IMR-90 (cell line): ENCODE results near the gene IL16.
A peak's percentile ranks its signal among the peaks of the same experiment; 100 is the strongest.

ENCODE experiments used
- BHLHE40 ChIP-seq: fragments of 150-350 bp; IDR thresholded peaks from 2 replicates; pipeline ENCODE4 v1.6.1; 2016; ENCODE audit warnings: mild to moderate bottlenecking, low read depth, low read length
- CHD1 ChIP-seq: IDR thresholded peaks from 2 replicates; pipeline ENCODE4 v1.6.1; 2012; ENCODE audit warnings: low read depth, low read length, improper control_type of control experiment
- CTCF ChIP-seq: conservative IDR thresholded peaks from 2 replicates; pipeline ENCODE4 v1.5.1; 2012; ENCODE audit warnings: mild to moderate bottlenecking, low read depth, low read length, improper control_type of control experiment
- MAFK ChIP-seq: IDR thresholded peaks from 2 replicates; pipeline ENCODE4 v1.6.1; 2012; ENCODE audit warnings: low read depth, low read length, improper control_type of control experiment
- MAZ ChIP-seq: IDR thresholded peaks from 2 replicates; pipeline ENCODE4 v1.6.1; 2012; ENCODE audit warnings: low read depth, mild to moderate bottlenecking, low read length, improper control_type of control experiment, moderate library complexity, borderline replicate concordance
- MXI1 ChIP-seq: IDR thresholded peaks from 2 replicates; pipeline ENCODE4 v1.6.1; 2012; ENCODE audit warnings: low read depth, mild to moderate bottlenecking, low read length, moderate library complexity, borderline replicate concordance
- POLR2A ChIP-seq: IDR thresholded peaks from 2 replicates; pipeline ENCODE4 v1.6.1; 2012; ENCODE audit warnings: mild to moderate bottlenecking, low read depth, low read length
- RAD21 ChIP-seq: IDR thresholded peaks from 2 replicates; pipeline ENCODE4 v1.6.1; 2012; ENCODE audit warnings: low read length, improper control_type of control experiment
- RCOR1 ChIP-seq: IDR thresholded peaks from 2 replicates; pipeline ENCODE4 v1.6.1; 2012; ENCODE audit warnings: mild to moderate bottlenecking, low read length, improper control_type of control experiment; ENCODE audit not compliant: insufficient replicate concordance
- RFX5 ChIP-seq: IDR thresholded peaks from 2 replicates; pipeline ENCODE4 v1.8.0; 2012; ENCODE audit warnings: low read depth, mild to moderate bottlenecking, low read length, moderate library complexity
- SMC3 ChIP-seq: fragments of 150-350 bp; IDR thresholded peaks from 2 replicates; pipeline ENCODE4 v1.6.1; 2016; ENCODE audit warnings: low read depth, mild to moderate bottlenecking, antibody characterized with exemption, low read length, moderate library complexity
- USF2 ChIP-seq: fragments of 150-350 bp; IDR thresholded peaks from 2 replicates; pipeline ENCODE4 v1.6.1; 2017; ENCODE audit warnings: mild to moderate bottlenecking, antibody characterized with exemption, low read length, low read depth

DNA sequence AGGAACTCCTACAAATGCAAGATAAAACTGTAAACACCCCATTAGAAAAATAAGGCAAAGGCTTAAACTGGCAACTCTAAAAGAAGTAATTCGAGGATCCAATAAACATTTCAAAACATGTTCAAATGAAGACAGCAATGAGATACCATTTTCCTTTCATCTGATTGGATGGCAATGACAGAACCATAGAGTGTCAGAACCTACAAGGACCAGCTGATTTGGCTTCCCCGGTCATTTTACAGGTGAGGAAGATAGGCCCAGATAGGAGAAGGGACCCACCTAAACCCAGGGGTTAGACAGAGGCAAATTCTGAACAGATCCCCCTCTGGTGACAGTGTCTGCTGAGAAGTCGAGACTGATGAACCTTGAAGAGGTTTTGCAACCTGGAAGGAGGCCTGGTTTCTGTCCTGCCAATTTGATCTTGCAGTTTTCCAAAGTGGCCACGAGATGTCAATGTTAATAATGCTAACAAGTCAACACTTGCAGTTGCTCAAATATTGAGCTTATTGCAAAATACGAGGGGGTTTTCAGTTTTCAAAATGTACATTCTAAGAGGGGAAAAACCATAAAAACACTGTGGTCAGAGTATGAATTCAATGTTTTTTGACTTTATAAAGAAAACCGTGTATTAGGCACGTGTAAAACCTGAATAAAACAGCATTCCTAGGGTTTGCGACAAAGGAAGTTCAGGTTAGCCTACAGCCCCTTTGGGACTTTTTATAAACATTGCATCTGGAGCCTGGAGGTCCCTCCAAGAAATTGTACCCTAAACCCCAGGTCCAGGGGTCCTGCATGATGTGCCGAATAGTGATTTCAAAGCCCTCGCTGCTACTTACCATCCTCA is 41.1 kb upstream of the IL16 start:
- peak; percentile 80 for TF ChIP-seq CTCF
- no peak for TF ChIP-seq USF2
- TF ChIP-seq POLR2A = no peak
- no peak for TF ChIP-seq MAFK
- no peak for TF ChIP-seq MAZ
- no peak for TF ChIP-seq RCOR1
- TF ChIP-seq RAD21 = peak; percentile 86
- TF ChIP-seq SMC3 = peak; percentile 92
- no peak for TF ChIP-seq CHD1
- no peak for TF ChIP-seq BHLHE40
- no peak for TF ChIP-seq MXI1
- TF ChIP-seq RFX5 = no peak
